HL-60 (cell line): ENCODE results near the gene HELZ.

Experiments
- GABPA ChIP-seq: IDR thresholded peaks from 2 replicates; pipeline ENCODE4 v1.6.1; 2012; ENCODE audit warnings: low read depth
- POLR2AphosphoS5 ChIP-seq: IDR thresholded peaks from 2 replicates; pipeline ENCODE4 v1.6.1; 2012; ENCODE audit warnings: low read depth
- REST ChIP-seq: IDR thresholded peaks from 2 replicates; pipeline ENCODE4 v1.6.1; 2012; ENCODE audit warnings: low read depth; ENCODE audit not compliant: insufficient replicate concordance
- SPI1 ChIP-seq: IDR thresholded peaks from 2 replicates; pipeline ENCODE4 v1.6.1; 2012; ENCODE audit warnings: low read depth, mild to moderate bottlenecking, borderline replicate concordance
- TF ChIP-seq, protein P1 (sequence below): IDR thresholded peaks from one replicate; pipeline ENCODE4 v1.5.1; 2011; ENCODE audit warnings: low read length, control low read depth, inconsistent platforms; ENCODE audit not compliant: insufficient read depth

- TF ChIP-seq, protein P1, sequence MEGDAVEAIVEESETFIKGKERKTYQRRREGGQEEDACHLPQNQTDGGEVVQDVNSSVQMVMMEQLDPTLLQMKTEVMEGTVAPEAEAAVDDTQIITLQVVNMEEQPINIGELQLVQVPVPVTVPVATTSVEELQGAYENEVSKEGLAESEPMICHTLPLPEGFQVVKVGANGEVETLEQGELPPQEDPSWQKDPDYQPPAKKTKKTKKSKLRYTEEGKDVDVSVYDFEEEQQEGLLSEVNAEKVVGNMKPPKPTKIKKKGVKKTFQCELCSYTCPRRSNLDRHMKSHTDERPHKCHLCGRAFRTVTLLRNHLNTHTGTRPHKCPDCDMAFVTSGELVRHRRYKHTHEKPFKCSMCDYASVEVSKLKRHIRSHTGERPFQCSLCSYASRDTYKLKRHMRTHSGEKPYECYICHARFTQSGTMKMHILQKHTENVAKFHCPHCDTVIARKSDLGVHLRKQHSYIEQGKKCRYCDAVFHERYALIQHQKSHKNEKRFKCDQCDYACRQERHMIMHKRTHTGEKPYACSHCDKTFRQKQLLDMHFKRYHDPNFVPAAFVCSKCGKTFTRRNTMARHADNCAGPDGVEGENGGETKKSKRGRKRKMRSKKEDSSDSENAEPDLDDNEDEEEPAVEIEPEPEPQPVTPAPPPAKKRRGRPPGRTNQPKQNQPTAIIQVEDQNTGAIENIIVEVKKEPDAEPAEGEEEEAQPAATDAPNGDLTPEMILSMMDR = no peak
- TF ChIP-seq REST = no peak
- no peak for TF ChIP-seq POLR2AphosphoS5
- TF ChIP-seq GABPA = no peak
- TF ChIP-seq SPI1 = no peak
Observed at GRCh38 chr17:67041531-67041930, 203.5 kb downstream of the HELZ start.
